ENCODE measurements around the gene SPSB1. TPM values are rescaled to one million over a fixed set of nuclear protein-coding genes. Genes with fewer than 3 reads are reported as not detected.

SPSB1 gene
- total RNA-seq, 6 experiments from 2014 or later = 7.7 to 121 (median 37.0) TPM

DNA sequence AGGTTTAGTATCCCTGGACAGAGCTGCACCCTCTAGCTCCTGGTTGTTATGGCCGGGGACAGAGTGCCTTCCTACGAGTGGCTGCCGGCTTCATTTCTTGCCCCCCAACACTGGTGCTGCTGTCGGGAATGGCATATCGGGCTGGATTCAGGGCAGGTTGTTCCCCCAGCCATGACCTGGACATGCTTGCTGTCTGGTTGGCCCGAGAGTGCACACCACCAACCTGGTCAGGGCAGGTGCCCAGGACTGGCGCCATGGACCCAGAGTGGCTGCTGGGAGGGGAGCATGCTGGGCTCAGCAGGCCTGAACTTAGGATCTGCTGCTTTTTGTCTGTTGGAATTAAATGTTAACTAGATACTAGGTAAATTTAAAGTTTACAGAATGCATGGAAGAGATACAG is 36.4 kb upstream of the SPSB1 start:
- intact Hi-C loops (cut with DNase I) = no loop called here
- Histone ChIP-seq H3K4me1 (peaks cover 0 to 28% (median 13%) of the 10 kb centered on the region in 4 donors), H3K27me3 (no peaks in the 10 kb centered on the region), H3K4me3 (no peak overlapping the region), H3K27ac (no peak overlapping the region), H3K9me3 (no peaks in the 10 kb centered on the region), H3K36me3 (peaks cover 0 to 28% (median 7%) of the 10 kb centered on the region in 4 donors)
- 67% methylated on average over 4 of the region's 7 CpGs for WGBS (ENCODE audit: insufficient coverage, low coverage, low lambda C conversion rate, missing lambda C conversion rate)
- peak in 1 of 3 donors; percentile 55 for DNase-seq
- peak; percentile 19 to 62 (median 44) for ATAC-seq
- TF ChIP-seq POLR2A (IDR thresholded peaks at IDR 0.05) = no peak
- TF ChIP-seq, protein P1, sequence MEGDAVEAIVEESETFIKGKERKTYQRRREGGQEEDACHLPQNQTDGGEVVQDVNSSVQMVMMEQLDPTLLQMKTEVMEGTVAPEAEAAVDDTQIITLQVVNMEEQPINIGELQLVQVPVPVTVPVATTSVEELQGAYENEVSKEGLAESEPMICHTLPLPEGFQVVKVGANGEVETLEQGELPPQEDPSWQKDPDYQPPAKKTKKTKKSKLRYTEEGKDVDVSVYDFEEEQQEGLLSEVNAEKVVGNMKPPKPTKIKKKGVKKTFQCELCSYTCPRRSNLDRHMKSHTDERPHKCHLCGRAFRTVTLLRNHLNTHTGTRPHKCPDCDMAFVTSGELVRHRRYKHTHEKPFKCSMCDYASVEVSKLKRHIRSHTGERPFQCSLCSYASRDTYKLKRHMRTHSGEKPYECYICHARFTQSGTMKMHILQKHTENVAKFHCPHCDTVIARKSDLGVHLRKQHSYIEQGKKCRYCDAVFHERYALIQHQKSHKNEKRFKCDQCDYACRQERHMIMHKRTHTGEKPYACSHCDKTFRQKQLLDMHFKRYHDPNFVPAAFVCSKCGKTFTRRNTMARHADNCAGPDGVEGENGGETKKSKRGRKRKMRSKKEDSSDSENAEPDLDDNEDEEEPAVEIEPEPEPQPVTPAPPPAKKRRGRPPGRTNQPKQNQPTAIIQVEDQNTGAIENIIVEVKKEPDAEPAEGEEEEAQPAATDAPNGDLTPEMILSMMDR (IDR thresholded peaks at IDR 0.05) = no peak

DNA sequence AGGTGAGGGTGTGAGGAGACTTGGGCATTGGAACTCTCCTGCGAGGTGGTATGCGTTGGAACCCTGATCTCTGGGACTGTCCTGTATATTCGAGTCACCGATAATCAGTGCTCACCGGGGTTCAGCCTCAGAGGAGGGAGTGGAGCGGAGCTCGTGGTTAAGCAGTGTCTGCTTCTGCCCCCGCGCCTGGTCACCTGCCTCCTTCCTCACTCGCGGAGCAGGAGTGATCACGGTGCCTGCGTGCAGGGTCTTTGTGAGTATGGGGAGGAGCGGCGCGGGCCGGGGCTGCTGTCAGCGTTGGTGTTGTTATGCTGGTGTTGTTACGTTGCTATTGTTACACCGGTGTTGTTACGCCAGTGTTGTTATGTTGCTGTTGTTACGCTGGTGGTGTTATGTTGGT is 34.8 kb upstream of the SPSB1 start:
- TF ChIP-seq, protein P1 (IDR thresholded peaks at IDR 0.05) = no peak
- 100% methylated on average over 6 of the region's 22 CpGs for WGBS (ENCODE audit: insufficient coverage, low coverage, low lambda C conversion rate, missing lambda C conversion rate)
- Histone ChIP-seq H3K27me3 (no peaks in the 10 kb centered on the region), H3K27ac (no peak overlapping the region), H3K9me3 (no peaks in the 10 kb centered on the region), H3K36me3 (peaks cover 4 to 33% (median 15%) of the 10 kb centered on the region in 4 donors), H3K4me3 (no peak overlapping the region), H3K4me1 (peaks cover 0 to 14% (median 5%) of the 10 kb centered on the region in 4 donors)
- no peak for ATAC-seq
- no peak for DNase-seq
- intact Hi-C loops (cut with DNase I) = no loop called here

DNA sequence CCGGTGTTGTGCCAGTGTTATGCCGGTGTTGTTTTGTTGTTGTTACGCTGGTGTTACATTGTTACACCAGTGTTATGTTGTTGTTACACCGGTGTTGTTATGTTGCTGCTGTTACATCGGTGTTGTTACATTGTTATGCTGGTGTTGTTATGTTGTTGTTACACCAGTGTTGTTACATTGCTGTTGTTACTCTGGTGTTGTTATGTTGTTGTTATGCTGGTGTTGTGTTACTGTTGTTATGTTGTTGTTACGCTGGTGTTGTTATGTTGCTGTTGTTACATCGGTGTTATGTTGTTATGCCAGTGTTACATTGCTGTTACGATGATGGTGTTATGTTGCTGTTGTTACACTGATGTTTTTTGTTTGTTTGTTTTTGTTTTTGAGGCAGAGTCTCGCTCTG is 34.1 kb upstream of the SPSB1 start:
- ATAC-seq = no peak
- H3K9me3 ChIP-seq = no peaks in the 10 kb centered on the region
- no peaks in the 10 kb centered on the region for H3K27me3 ChIP-seq
- TF ChIP-seq, protein P1 (IDR thresholded peaks at IDR 0.05) = no peak
- TF ChIP-seq POLR2A (IDR thresholded peaks at IDR 0.05) = no peak
- DNase-seq = no peak
- H3K27ac ChIP-seq = no peak overlapping the region
- 95% methylated on average over 9 of the region's 9 CpGs for WGBS (ENCODE audit: insufficient coverage, low coverage, low lambda C conversion rate, missing lambda C conversion rate)
- intact Hi-C loops (cut with DNase I) = no loop called here
- no peak overlapping the region for H3K4me3 ChIP-seq
- peaks cover 5 to 36% (median 19%) of the 10 kb centered on the region in 4 donors for H3K36me3 ChIP-seq
- H3K4me1 ChIP-seq = peaks cover 0 to 6% (median 1%) of the 10 kb centered on the region in 4 donors

DNA sequence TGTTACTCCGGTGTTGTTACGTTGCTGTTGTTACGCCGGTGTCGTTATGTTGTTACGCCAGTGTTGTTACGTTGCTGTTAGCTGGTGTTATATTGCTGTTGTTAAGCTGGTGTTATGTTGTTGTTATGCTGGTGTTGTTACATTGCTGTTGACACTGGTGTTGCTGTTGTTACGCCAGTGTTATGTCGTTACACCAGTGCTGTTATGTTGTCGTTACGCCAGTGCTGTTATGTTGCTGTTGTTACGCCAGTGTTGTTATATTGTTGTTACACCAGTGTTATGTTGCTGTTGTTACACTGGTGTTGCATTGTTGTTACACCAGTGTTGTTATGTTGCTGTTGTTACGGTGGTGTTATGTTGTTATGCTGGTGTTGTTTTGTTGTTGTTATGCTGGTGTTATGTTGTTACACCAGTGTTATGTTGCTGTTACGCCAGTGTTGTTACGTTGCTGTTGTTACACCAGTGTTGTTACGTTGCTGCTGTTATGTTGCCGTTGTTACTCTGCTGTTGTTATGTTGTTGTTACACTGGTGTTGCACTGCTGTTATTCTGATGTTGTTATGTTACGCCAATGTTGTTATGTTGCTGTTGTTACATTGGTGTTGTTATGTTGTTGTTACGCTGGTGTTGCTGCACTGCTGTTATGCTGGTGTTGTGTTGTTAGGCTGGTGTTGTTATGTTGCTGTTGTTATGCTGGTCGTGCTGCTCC is 32.5 kb upstream of the SPSB1 start:
- TF ChIP-seq POLR2A (IDR thresholded peaks at IDR 0.05) = no peak
- TF ChIP-seq, protein P1 (IDR thresholded peaks at IDR 0.05) = no peak
- DNase-seq (no peak), ATAC-seq (no peak)
- H3K9me3 ChIP-seq = no peaks in the 10 kb centered on the region
- peaks cover 0 to 4% (median 0%) of the 10 kb centered on the region in 4 donors for H3K4me1 ChIP-seq
- peaks cover 14 to 43% (median 28%) of the 10 kb centered on the region in 4 donors for H3K36me3 ChIP-seq
- H3K4me3 ChIP-seq = no peak overlapping the region
- H3K27me3 ChIP-seq = no peaks in the 10 kb centered on the region
- intact Hi-C loops (cut with DNase I) = no loop called here
- 90% methylated on average over 16 of the region's 20 CpGs for WGBS (ENCODE audit: insufficient coverage, low coverage, low lambda C conversion rate, missing lambda C conversion rate)
- no peak overlapping the region for H3K27ac ChIP-seq

Data from right lobe of liver (tissue), 6 donors.